Osteoblast (primary cell): Measurements from ENCODE around the gene RUNDC3A. TPM values are rescaled to one million over a fixed set of nuclear protein-coding genes. Genes with fewer than 3 reads are reported as not detected.
"Not testable (repeated sequence)": the region's sequence is repeated elsewhere in the genome, so short reads cannot be mapped to it uniquely, and the experiment has no call there.

ENCODE experiments used
- DNase-seq: peaks from one replicate; pipeline ENCODE4 v3.0.0; 2011; ENCODE audit warnings: low spot score, mixed read lengths; ENCODE audit not compliant: insufficient read length; ENCODE audit errors: missing footprints
- H2AFZ ChIP-seq: 2 replicates; pipeline ENCODE4 v1.6.0; 2011; ENCODE audit warnings: mild to moderate bottlenecking, low read length
- H3K27ac ChIP-seq: 2 replicates; pipeline ENCODE4 v1.5.1; 2011; ENCODE audit warnings: mild to moderate bottlenecking, low read depth, low read length, moderate library complexity
- H3K27me3 ChIP-seq: 2 replicates; pipeline ENCODE4 v1.6.0; 2012; ENCODE audit warnings: mild to moderate bottlenecking, control low read depth, inconsistent platforms, low read length, moderate library complexity; ENCODE audit not compliant: insufficient read depth
- H3K36me3 ChIP-seq: 2 replicates; pipeline ENCODE4 v1.5.1; 2011; ENCODE audit warnings: mild to moderate bottlenecking, low read length, control low read depth, moderate library complexity; ENCODE audit not compliant: insufficient read depth
- H3K4me1 ChIP-seq: 2 replicates; pipeline ENCODE4 v1.5.1; 2011; ENCODE audit warnings: mild to moderate bottlenecking, low read length, control low read depth, moderate library complexity; ENCODE audit not compliant: insufficient read depth
- H3K4me2 ChIP-seq: 2 replicates; pipeline ENCODE4 v1.6.0; 2011; ENCODE audit warnings: mild to moderate bottlenecking, low read length; ENCODE audit not compliant: insufficient read depth
- H3K4me3 ChIP-seq: fragments of 200-600 bp; sonication (generic); 3 replicates; pipeline ENCODE4 v1.5.1; 2012; ENCODE audit warnings: mild to moderate bottlenecking, low read length, inconsistent platforms; ENCODE audit not compliant: insufficient read depth
- H3K79me2 ChIP-seq: 2 replicates; pipeline ENCODE4 v1.6.0; 2012; ENCODE audit warnings: mild to moderate bottlenecking, low read length, control low read depth, inconsistent platforms; ENCODE audit not compliant: insufficient read depth
- H3K9me3 ChIP-seq: 2 replicates; pipeline ENCODE4 v1.5.1; 2011; ENCODE audit warnings: low read depth, low read length, control low read depth
- H4K20me1 ChIP-seq: 2 replicates; pipeline ENCODE4 v1.6.0; 2012; ENCODE audit warnings: mild to moderate bottlenecking, low read length, control low read depth; ENCODE audit not compliant: insufficient read depth
- CTCF ChIP-seq: IDR thresholded peaks from 2 replicates; pipeline ENCODE4 v1.5.1; 2011; ENCODE audit warnings: mild to moderate bottlenecking, low read depth, low read length, moderate library complexity; ENCODE audit errors: extremely low read depth
- total RNA-seq: library from RNA; depleted of rRNA; stranded (reverse); fragments of >200 nt; gene quantifications from 2 replicates; pipeline ENCODE4 v1.2.3, GENCODE V29; 2012

Gene RUNDC3A
- total RNA-seq, 1 donor, result not detected

DNA sequence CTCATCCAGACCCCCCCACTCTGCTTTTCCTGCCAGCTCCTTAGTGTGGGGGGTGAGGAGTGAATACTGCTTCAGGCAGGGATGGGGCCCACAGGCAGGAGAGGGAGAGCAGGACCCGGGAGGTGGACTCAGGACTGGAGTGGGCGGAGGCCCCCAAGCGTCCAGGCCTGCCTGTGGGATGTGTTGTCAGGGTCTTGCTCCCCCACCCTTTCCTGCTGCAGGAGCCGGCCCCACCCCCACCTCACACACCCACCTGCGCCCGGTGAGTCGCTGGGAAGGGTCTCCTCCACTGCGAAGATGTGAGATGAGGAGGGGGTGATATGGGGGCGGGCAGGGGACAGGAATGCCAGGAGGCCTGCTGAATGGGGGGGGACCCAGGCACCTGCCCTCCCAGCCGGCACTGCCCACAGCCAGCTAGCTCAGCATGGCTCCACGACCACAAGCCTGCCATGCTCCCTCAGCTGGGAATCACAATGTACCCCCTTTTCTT, 54.1 kb downstream of the RUNDC3A start:
- no peak overlapping the region for H2AFZ ChIP-seq
- no peak for TF ChIP-seq CTCF
- peak overlapping the region; percentile 75 for H3K4me3 ChIP-seq
- peaks cover 10% of the 10 kb centered on the region for H3K27me3 ChIP-seq
- peak; percentile 78 for DNase-seq
- H3K4me1 ChIP-seq, result no peaks in the 10 kb centered on the region
- no peaks in the 10 kb centered on the region for H3K79me2 ChIP-seq
- H4K20me1 ChIP-seq, result no peaks in the 10 kb centered on the region
- peak overlapping the region; percentile 82 for H3K4me2 ChIP-seq
- no peak overlapping the region for H3K27ac ChIP-seq
- H3K9me3 ChIP-seq, result no peaks in the 10 kb centered on the region
- no peaks in the 10 kb centered on the region for H3K36me3 ChIP-seq

- Histone ChIP-seq H4K20me1 (no peaks in the 10 kb centered on the region), H3K4me3 (peak overlapping the region; percentile 75), H3K36me3 (no peaks in the 10 kb centered on the region), H3K27ac (no peak overlapping the region), H3K4me1 (no peaks in the 10 kb centered on the region), H3K4me2 (peak overlapping the region; percentile 82), H3K9me3 (no peaks in the 10 kb centered on the region), H3K27me3 (peaks cover 10% of the 10 kb centered on the region), H2AFZ (peak overlapping the region; percentile 83), H3K79me2 (no peaks in the 10 kb centered on the region)
- DNase-seq, result peak; percentile 98
- TF ChIP-seq CTCF, result no peak
Measured at GRCh38 chr17:44362949-44363612, 54.7 kb downstream of the RUNDC3A start.

GRCh38 chr17:44363613-44364159, 55.3 kb downstream of the RUNDC3A start, which contains the start of gene FAM171A2:
Gene FAM171A2 (minus strand): TSS chr17:44363853. CDS start chr17:44363714, 139 bp downstream.
- peak within 1 kb of the TSS; percentile 83 for H2AFZ ChIP-seq
- peak within 1 kb of the TSS; percentile 82 for H3K4me2 ChIP-seq
- no peaks in the 10 kb centered on the region for H3K79me2 ChIP-seq
- DNase-seq, result peak; percentile 99
- H3K4me1 ChIP-seq, result no peaks in the 10 kb centered on the region
- H3K36me3 ChIP-seq, result no peaks in the 10 kb centered on the region
- no peaks in the 10 kb centered on the region for H4K20me1 ChIP-seq
- H3K9me3 ChIP-seq, result no peaks in the 10 kb centered on the region
- peak within 1 kb of the TSS; percentile 75 for H3K4me3 ChIP-seq
- peaks cover 10% of the 10 kb centered on the region for H3K27me3 ChIP-seq
- TF ChIP-seq CTCF, result peak; percentile 25
- no peak within 1 kb of the TSS for H3K27ac ChIP-seq

DNA sequence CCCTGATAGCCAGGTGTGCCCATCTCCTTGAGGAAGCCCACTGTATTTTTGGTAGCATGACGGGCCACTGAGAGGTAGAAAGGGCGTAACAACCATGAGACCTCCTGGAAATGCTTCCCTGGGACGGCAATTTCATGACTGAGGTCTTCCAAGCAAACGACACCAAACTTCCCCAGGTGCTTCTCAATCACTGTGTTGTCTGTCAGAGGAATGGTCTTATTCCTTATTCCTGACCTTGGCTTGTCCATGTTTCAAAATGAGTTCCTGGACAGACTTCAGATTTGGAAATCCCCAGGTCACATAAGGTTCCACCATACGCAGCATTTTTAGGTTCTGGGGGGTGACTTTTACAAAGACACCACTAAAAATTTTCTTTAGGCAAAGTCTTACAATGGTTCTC, 56.6 kb downstream of the RUNDC3A start:
- H3K27me3 ChIP-seq, result peaks cover 10% of the 10 kb centered on the region
- not testable (repeated sequence) for H3K36me3 ChIP-seq, H2AFZ ChIP-seq, H3K79me2 ChIP-seq, H3K4me3 ChIP-seq, H3K9me3 ChIP-seq, H3K27ac ChIP-seq, H3K4me2 ChIP-seq, H3K4me1 ChIP-seq, H4K20me1 ChIP-seq
- peak; percentile 90 for DNase-seq
